Kidney epithelial cell (primary cell): ENCODE measurements around the gene TMC4. TPM values are rescaled to one million over a fixed set of nuclear protein-coding genes. Genes with fewer than 3 reads are reported as not detected.

Experiments
- DNase-seq: peaks from one replicate; pipeline ENCODE4 v3.0.0-alpha.2; 2010; ENCODE audit warnings: low read depth
- H3K27me3 ChIP-seq: 2 replicates; pipeline ENCODE4 v1.6.0; 2011; ENCODE audit warnings: low read length; ENCODE audit not compliant: control insufficient read depth, insufficient read depth
- H3K36me3 ChIP-seq: 2 replicates; pipeline ENCODE4 v1.5.1; 2011; ENCODE audit warnings: low read length; ENCODE audit not compliant: control insufficient read depth, insufficient read depth
- H3K4me3 ChIP-seq: 2 replicates; pipeline ENCODE4 v1.5.1; 2011; ENCODE audit warnings: low read depth, mild to moderate bottlenecking, control low read depth, low read length
- total RNA-seq: library from RNA; depleted of rRNA; stranded (reverse); fragments of >200 nt; gene quantifications from 2 replicates; pipeline ENCODE4 v1.2.3, GENCODE V29; 2015
- TF ChIP-seq, protein P1 (sequence below): IDR thresholded peaks from 2 replicates; pipeline ENCODE4 v1.5.1; 2011; ENCODE audit warnings: mild to moderate bottlenecking, moderate library complexity, low read length, control low read depth, inconsistent platforms; ENCODE audit not compliant: insufficient read depth, poor library complexity, severe bottlenecking

The TMC4 gene
- total RNA-seq, 1 donor from 2014 or later: 33.9 TPM

GRCh38 chr19:54162884-54163283, 10.1 kb downstream of the TMC4 start:
- H3K4me3 ChIP-seq: no peak overlapping the region
- TF ChIP-seq, protein P1, sequence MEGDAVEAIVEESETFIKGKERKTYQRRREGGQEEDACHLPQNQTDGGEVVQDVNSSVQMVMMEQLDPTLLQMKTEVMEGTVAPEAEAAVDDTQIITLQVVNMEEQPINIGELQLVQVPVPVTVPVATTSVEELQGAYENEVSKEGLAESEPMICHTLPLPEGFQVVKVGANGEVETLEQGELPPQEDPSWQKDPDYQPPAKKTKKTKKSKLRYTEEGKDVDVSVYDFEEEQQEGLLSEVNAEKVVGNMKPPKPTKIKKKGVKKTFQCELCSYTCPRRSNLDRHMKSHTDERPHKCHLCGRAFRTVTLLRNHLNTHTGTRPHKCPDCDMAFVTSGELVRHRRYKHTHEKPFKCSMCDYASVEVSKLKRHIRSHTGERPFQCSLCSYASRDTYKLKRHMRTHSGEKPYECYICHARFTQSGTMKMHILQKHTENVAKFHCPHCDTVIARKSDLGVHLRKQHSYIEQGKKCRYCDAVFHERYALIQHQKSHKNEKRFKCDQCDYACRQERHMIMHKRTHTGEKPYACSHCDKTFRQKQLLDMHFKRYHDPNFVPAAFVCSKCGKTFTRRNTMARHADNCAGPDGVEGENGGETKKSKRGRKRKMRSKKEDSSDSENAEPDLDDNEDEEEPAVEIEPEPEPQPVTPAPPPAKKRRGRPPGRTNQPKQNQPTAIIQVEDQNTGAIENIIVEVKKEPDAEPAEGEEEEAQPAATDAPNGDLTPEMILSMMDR: no peak
- H3K36me3 ChIP-seq: no peaks in the 10 kb centered on the region
- no peak for DNase-seq
- H3K27me3 ChIP-seq: peaks cover 5% of the 10 kb centered on the region

DNA sequence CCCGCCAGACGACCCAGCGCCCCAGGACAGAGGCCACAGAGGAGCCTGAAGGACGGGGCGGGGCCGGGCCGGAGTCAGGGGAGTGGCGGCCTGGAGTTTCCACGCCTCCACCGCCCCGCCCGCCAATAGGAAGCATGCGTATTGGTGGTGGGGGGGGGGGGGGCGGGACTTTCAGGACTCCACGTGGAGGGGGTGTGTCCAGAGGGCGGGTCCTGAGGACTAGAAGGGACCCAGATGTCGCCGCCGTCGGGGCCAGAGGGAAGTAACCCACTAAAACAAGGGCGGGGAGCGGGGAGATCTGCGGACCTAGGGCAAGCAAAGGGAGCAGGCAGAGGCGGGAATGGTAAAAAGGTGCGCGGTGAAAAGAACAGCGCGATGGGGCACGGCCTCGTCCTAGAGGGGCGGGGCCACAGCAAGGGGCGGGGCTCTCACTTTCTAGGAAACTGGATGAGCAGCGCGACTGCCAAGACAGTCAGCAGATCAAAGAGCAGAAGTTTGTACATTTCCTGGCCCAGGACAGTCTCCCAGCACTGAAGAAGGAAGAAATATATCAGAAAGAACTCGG, 10.6 kb downstream of the TMC4 start:
- TF ChIP-seq, protein P1: no peak
- DNase-seq: no peak
- peak overlapping the region; percentile 39 for H3K4me3 ChIP-seq
- H3K36me3 ChIP-seq: no peaks in the 10 kb centered on the region
- H3K27me3 ChIP-seq: peaks cover 5% of the 10 kb centered on the region

DNA sequence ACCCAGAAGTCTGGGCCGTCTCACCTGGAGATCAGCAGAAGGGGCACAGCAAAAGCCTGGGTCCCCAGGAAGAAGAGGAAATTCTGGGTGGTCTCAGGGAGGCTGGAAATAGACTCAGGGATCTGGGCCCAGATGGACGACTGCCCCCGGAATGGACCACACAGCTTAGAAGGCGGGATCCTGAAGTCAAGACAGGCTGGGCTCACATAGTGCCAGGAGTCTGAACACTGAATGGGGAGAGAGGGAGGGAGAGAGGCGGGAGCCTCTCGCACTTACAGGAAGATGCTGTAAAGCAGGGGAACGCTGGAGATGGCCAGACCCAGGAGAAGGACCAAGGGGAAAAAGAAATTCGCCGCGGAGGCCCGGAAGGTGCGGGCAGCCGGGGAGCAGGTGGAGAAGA, 12.1 kb downstream of the TMC4 start:
- H3K27me3 ChIP-seq: peaks cover 5% of the 10 kb centered on the region
- no peaks in the 10 kb centered on the region for H3K36me3 ChIP-seq
- TF ChIP-seq, protein P1: no peak
- no peak for DNase-seq
- peak overlapping the region; percentile 61 for H3K4me3 ChIP-seq

DNA sequence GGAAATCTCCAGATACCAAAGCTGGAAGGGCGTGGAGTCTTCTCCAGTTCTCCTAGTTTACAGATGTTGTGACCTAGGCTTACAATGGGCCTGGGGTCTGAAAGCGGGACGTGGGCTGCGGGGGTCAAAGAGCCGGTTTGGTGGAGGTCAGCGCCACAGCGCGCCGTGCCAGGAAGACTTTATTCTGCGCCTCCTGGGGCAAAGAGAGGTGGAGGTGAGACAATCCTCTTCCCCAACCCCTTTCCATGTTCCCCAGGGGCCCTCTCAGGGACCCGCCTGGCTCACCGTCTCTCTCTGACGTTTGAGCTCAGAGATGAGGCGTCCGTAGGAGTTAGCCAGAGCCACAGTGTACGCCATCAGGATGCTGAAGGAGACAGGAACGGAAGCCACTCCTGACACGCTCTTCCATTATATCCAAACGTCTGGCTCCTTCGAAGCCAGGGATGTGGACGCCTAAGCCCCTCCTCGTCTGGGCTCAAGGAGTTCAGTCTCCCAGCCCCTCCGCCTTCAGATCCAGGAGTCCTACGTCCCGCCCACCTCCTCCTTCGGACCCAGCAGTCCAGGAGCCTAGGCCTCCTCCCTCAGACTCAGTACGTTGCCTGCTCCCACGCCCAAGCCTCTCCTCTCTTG, 12.7 kb downstream of the TMC4 start:
- peaks cover 5% of the 10 kb centered on the region for H3K27me3 ChIP-seq
- H3K4me3 ChIP-seq: peak overlapping the region; percentile 61
- no peaks in the 10 kb centered on the region for H3K36me3 ChIP-seq
- TF ChIP-seq, protein P1: no peak
- no peak for DNase-seq

- Histone ChIP-seq H3K4me3 (peak within 1 kb of the TSS; percentile 90), H3K36me3 (no peaks in the 10 kb centered on the region), H3K27me3 (peaks cover 4% of the 10 kb centered on the region)
- DNase-seq: peak; percentile 100
- TF ChIP-seq, protein P1: peak; percentile 14
Observed at GRCh38 chr19:54159352-54160181, 13.4 kb downstream of the TMC4 start, which contains the start of gene LENG1. Gene LENG1, minus strand, starts transcription at chr19:54159721. Its CDS starts 26 bp downstream, at chr19:54159695.
